Osteoblast (primary cell): ENCODE results near the gene CLCA2. TPM values are rescaled to one million over a fixed set of nuclear protein-coding genes. Genes with fewer than 3 reads are reported as not detected.
"Not testable (repeated sequence)": the region's sequence is repeated elsewhere in the genome, so short reads cannot be mapped to it uniquely, and the experiment has no call there.

Experiments
- DNase-seq: peaks from one replicate; pipeline ENCODE4 v3.0.0; 2011; ENCODE audit warnings: low spot score, mixed read lengths; ENCODE audit not compliant: insufficient read length; ENCODE audit errors: missing footprints
- H2AFZ ChIP-seq: 2 replicates; pipeline ENCODE4 v1.6.0; 2011; ENCODE audit warnings: mild to moderate bottlenecking, low read length
- H3K27ac ChIP-seq: 2 replicates; pipeline ENCODE4 v1.5.1; 2011; ENCODE audit warnings: mild to moderate bottlenecking, low read depth, low read length, moderate library complexity
- H3K27me3 ChIP-seq: 2 replicates; pipeline ENCODE4 v1.6.0; 2012; ENCODE audit warnings: mild to moderate bottlenecking, control low read depth, inconsistent platforms, low read length, moderate library complexity; ENCODE audit not compliant: insufficient read depth
- H3K36me3 ChIP-seq: 2 replicates; pipeline ENCODE4 v1.5.1; 2011; ENCODE audit warnings: mild to moderate bottlenecking, low read length, control low read depth, moderate library complexity; ENCODE audit not compliant: insufficient read depth
- H3K4me1 ChIP-seq: 2 replicates; pipeline ENCODE4 v1.5.1; 2011; ENCODE audit warnings: mild to moderate bottlenecking, low read length, control low read depth, moderate library complexity; ENCODE audit not compliant: insufficient read depth
- H3K4me2 ChIP-seq: 2 replicates; pipeline ENCODE4 v1.6.0; 2011; ENCODE audit warnings: mild to moderate bottlenecking, low read length; ENCODE audit not compliant: insufficient read depth
- H3K4me3 ChIP-seq: fragments of 200-600 bp; sonication (generic); 3 replicates; pipeline ENCODE4 v1.5.1; 2012; ENCODE audit warnings: mild to moderate bottlenecking, low read length, inconsistent platforms; ENCODE audit not compliant: insufficient read depth
- H3K79me2 ChIP-seq: 2 replicates; pipeline ENCODE4 v1.6.0; 2012; ENCODE audit warnings: mild to moderate bottlenecking, low read length, control low read depth, inconsistent platforms; ENCODE audit not compliant: insufficient read depth
- H3K9me3 ChIP-seq: 2 replicates; pipeline ENCODE4 v1.5.1; 2011; ENCODE audit warnings: low read depth, low read length, control low read depth
- H4K20me1 ChIP-seq: 2 replicates; pipeline ENCODE4 v1.6.0; 2012; ENCODE audit warnings: mild to moderate bottlenecking, low read length, control low read depth; ENCODE audit not compliant: insufficient read depth
- CTCF ChIP-seq: IDR thresholded peaks from 2 replicates; pipeline ENCODE4 v1.5.1; 2011; ENCODE audit warnings: mild to moderate bottlenecking, low read depth, low read length, moderate library complexity; ENCODE audit errors: extremely low read depth
- total RNA-seq: library from RNA; depleted of rRNA; stranded (reverse); fragments of >200 nt; gene quantifications from 2 replicates; pipeline ENCODE4 v1.2.3, GENCODE V29; 2012

CLCA2 gene
- total RNA-seq, 1 donor: 2.2 TPM

GRCh38 chr1:86502125-86502646 lies 78.2 kb downstream of the CLCA2 start:
- not testable (repeated sequence) for DNase-seq, H3K79me2 ChIP-seq, H3K27ac ChIP-seq, H3K4me1 ChIP-seq, H4K20me1 ChIP-seq, H3K27me3 ChIP-seq, H3K36me3 ChIP-seq, H3K9me3 ChIP-seq
- Histone ChIP-seq H3K4me2 (peak overlapping the region; percentile 60), H2AFZ (peak overlapping the region; percentile 77), H3K4me3 (peak overlapping the region; percentile 62)
- TF ChIP-seq CTCF: peak; percentile 61

DNA sequence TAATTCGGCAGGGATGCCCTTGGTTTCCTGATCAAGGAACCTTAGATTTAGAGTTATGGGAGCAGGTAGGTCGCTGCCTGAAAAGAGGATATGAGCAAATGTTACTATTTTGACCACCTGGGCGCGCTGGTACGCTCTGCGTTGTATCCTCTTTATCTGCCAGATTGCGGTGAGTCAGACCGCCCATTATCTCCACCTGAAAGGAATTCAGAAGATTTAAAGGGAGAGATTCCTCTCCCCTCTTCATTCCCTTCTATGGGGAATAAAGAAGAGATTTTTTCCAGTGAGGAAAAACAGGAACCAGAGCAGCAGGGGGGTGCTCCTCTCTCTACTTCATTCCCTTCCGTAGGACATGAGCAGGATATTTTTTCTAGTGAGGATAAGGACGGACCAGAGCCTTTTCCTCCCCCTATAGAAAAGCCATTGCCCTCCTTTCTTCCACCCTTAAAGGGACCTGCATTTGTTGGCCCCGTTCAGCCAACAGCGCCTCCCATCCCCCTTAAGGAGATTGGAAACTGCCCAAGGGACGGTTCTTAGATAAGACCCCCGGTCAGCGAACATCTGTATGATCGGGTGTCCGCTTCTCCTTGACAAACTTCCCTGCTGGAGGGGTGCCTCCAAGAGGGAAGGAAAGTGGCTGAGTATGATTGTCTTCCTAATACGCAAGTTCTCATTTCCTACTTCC lies 78.9 kb downstream of the CLCA2 start:
- TF ChIP-seq CTCF: no peak
- peak overlapping the region; percentile 77 for H2AFZ ChIP-seq
- DNase-seq: no peak

GRCh38 chr1:86503406-86504136 lies 79.6 kb downstream of the CLCA2 start:
- peak overlapping the region; percentile 36 for H2AFZ ChIP-seq
- TF ChIP-seq CTCF: no peak
- no peak overlapping the region for H3K4me2 ChIP-seq
- H3K9me3 ChIP-seq: no peaks in the 10 kb centered on the region
- DNase-seq: no peak
- H3K4me1 ChIP-seq: peaks cover 5% of the 10 kb centered on the region
- no peaks in the 10 kb centered on the region for H3K36me3 ChIP-seq
- H3K4me3 ChIP-seq: no peak overlapping the region
- H3K27ac ChIP-seq: no peak overlapping the region
- H3K27me3 ChIP-seq: peaks cover 3% of the 10 kb centered on the region
- no peaks in the 10 kb centered on the region for H4K20me1 ChIP-seq
- H3K79me2 ChIP-seq: no peaks in the 10 kb centered on the region

More for the DNA sequence above, 78.9 kb downstream of the CLCA2 start:
- no peaks in the 10 kb centered on the region for H3K79me2 ChIP-seq
- no peaks in the 10 kb centered on the region for H3K36me3 ChIP-seq
- H4K20me1 ChIP-seq: no peaks in the 10 kb centered on the region
- H3K27me3 ChIP-seq: peaks cover 3% of the 10 kb centered on the region
- H3K27ac ChIP-seq: no peak overlapping the region
- H3K4me3 ChIP-seq: peak overlapping the region; percentile 62
- H3K9me3 ChIP-seq: no peaks in the 10 kb centered on the region
- H3K4me2 ChIP-seq: peak overlapping the region; percentile 60
- no peaks in the 10 kb centered on the region for H3K4me1 ChIP-seq

GRCh38 chr1:86504137-86504479 lies 80.1 kb downstream of the CLCA2 start:
- Histone ChIP-seq H3K4me3 (no peak overlapping the region), H4K20me1 (no peaks in the 10 kb centered on the region), H3K27ac (no peak overlapping the region), H3K9me3 (no peaks in the 10 kb centered on the region), H2AFZ (no peak overlapping the region), H3K36me3 (no peaks in the 10 kb centered on the region), H3K4me2 (no peak overlapping the region), H3K79me2 (no peaks in the 10 kb centered on the region), H3K4me1 (peaks cover 5% of the 10 kb centered on the region), H3K27me3 (no peaks in the 10 kb centered on the region)
- no peak for DNase-seq
- no peak for TF ChIP-seq CTCF
